WTC11 (cell line): ENCODE data around the gene TMEM196. TPM values are rescaled to one million over a fixed set of nuclear protein-coding genes. Genes with fewer than 3 reads are reported as not detected.

ENCODE experiments used
- ATAC-seq: fragments of 200-7000 bp; cut with Tn5 transposase; 2 replicates; pipeline ENCODE4 v1.10.0; 2021; ENCODE audit warnings: mild to moderate bottlenecking, moderate library complexity
- CTCF ChIA-PET: fragments of 300-600 bp; sonication (Branson Sonifier 250); formaldehyde crosslinking; loops from one replicate; lab custom pipeline; 2021; ENCODE audit warnings: antibody characterized with exemption; lab: Charles Lee
- POLR2A ChIA-PET: fragments of 350-600 bp; sonication (Branson Sonifier 250); formaldehyde crosslinking; loops from one replicate; lab custom pipeline; 2021; ENCODE audit warnings: antibody characterized with exemption; lab: Charles Lee
- DNase-seq: peaks from one replicate; pipeline ENCODE4 v3.0.0; 2021; ENCODE audit warnings: low spot score
- H3K27ac Mint-ChIP-seq: 2 replicates; pipeline ENCODE4 v1.8.0; 2021; ENCODE audit warnings: mixed read lengths
- H3K27me3 Mint-ChIP-seq: 2 replicates; pipeline ENCODE4 v1.8.0; 2021; ENCODE audit warnings: low read depth, mild to moderate bottlenecking, moderate library complexity, mixed read lengths
- H3K36me3 Mint-ChIP-seq: 2 replicates; pipeline ENCODE4 v1.8.0; 2021; ENCODE audit warnings: mixed read lengths
- H3K4me1 Mint-ChIP-seq: 2 replicates; pipeline ENCODE4 v1.8.0; 2022; ENCODE audit warnings: mixed read lengths
- H3K4me3 Mint-ChIP-seq: 2 replicates; pipeline ENCODE4 v1.8.0; 2021; ENCODE audit warnings: mild to moderate bottlenecking, moderate library complexity, mixed read lengths
- H3K9me3 Mint-ChIP-seq: 2 replicates; pipeline ENCODE4 v1.8.0; 2021; ENCODE audit warnings: mixed read lengths
- ATF1 ChIP-seq: sonication (generic); formaldehyde crosslinking; IDR thresholded peaks from 2 replicates; pipeline ENCODE4 v1.8.1; 2023; ENCODE audit warnings: mild to moderate bottlenecking, moderate library complexity, missing genetic modification reagents
- JUN ChIP-seq: sonication (generic); formaldehyde crosslinking; IDR thresholded peaks from 2 replicates; pipeline ENCODE4 v1.8.0; 2023; ENCODE audit warnings: mild to moderate bottlenecking, missing genetic modification reagents
- NR1H2 ChIP-seq: sonication (generic); formaldehyde crosslinking; IDR thresholded peaks from 2 replicates; pipeline ENCODE4 v1.9.0; 2021; ENCODE audit warnings: mild to moderate bottlenecking, moderate library complexity, missing genetic modification reagents
- OVOL2 ChIP-seq: fragments of 250-450 bp; sonication (Bioruptor Pico); IDR thresholded peaks from 2 replicates; pipeline ENCODE4 v1.9.0; 2021; ENCODE audit warnings: mild to moderate bottlenecking, borderline replicate concordance
- SMAD4 ChIP-seq: sonication (generic); formaldehyde crosslinking; IDR thresholded peaks from 2 replicates; pipeline ENCODE4 v1.8.0; 2022; ENCODE audit warnings: mild to moderate bottlenecking, missing genetic modification reagents
- SP1 ChIP-seq: sonication (generic); formaldehyde crosslinking; conservative IDR thresholded peaks from 2 replicates; pipeline ENCODE4 v1.8.1; 2022; ENCODE audit warnings: missing genetic modification reagents
- TCF7 ChIP-seq: sonication (generic); formaldehyde crosslinking; IDR thresholded peaks from 2 replicates; pipeline ENCODE4 v1.8.0; 2022; ENCODE audit warnings: mild to moderate bottlenecking, low read depth, missing genetic modification reagents, moderate library complexity
- TEAD1 ChIP-seq: sonication (generic); formaldehyde crosslinking; IDR thresholded peaks from 2 replicates; pipeline ENCODE4 v1.8.0; 2022; ENCODE audit warnings: mild to moderate bottlenecking, missing genetic modification reagents
- ZBTB21 ChIP-seq: sonication (generic); formaldehyde crosslinking; IDR thresholded peaks from 2 replicates; pipeline ENCODE4 v1.8.1; 2023; ENCODE audit warnings: mild to moderate bottlenecking, missing genetic modification reagents, borderline replicate concordance
- ZNF138 ChIP-seq: sonication (generic); formaldehyde crosslinking; conservative IDR thresholded peaks from 2 replicates; pipeline ENCODE4 v1.8.1; 2022; ENCODE audit warnings: mild to moderate bottlenecking, moderate library complexity, missing genetic modification reagents
- ZNF423 ChIP-seq: fragments of 250-450 bp; sonication (Bioruptor Pico); IDR thresholded peaks from 2 replicates; pipeline ENCODE4 v2.1.2; 2022; ENCODE audit warnings: mild to moderate bottlenecking, moderate library complexity
- ZNF671 ChIP-seq: fragments of 250-450 bp; sonication (Bioruptor Pico); IDR thresholded peaks from 2 replicates; pipeline ENCODE4 v1.8.0; 2021; ENCODE audit warnings: mild to moderate bottlenecking
- total RNA-seq: library from RNA; stranded (reverse); gene quantifications from 3 replicates; pipeline ENCODE4 v1.2.3, GENCODE V29; 2021
- TF ChIP-seq, protein P1 (sequence below): sonication (generic); formaldehyde crosslinking; IDR thresholded peaks from 2 replicates; pipeline ENCODE4 v1.8.1; 2022; ENCODE audit warnings: low read depth, mild to moderate bottlenecking, moderate library complexity, missing genetic modification reagents, borderline replicate concordance
- TF ChIP-seq, protein P2 (sequence below): fragments of 250-450 bp; sonication (Bioruptor Pico); IDR thresholded peaks from 2 replicates; pipeline ENCODE4 v1.9.0; 2021; ENCODE audit warnings: mild to moderate bottlenecking
- TF ChIP-seq, protein P3 (sequence below): sonication (generic); formaldehyde crosslinking; IDR thresholded peaks from 2 replicates; pipeline ENCODE4 v1.8.1; 2022; ENCODE audit warnings: low read depth, missing genetic modification reagents, borderline replicate concordance
- TF ChIP-seq, protein P4 (sequence below): sonication (generic); formaldehyde crosslinking; IDR thresholded peaks from 2 replicates; pipeline ENCODE4 v1.8.1; 2022; ENCODE audit warnings: mild to moderate bottlenecking, moderate library complexity, missing genetic modification reagents
- TF ChIP-seq, protein P5 (sequence below): fragments of 250-450 bp; sonication (Bioruptor Pico); IDR thresholded peaks from 2 replicates; pipeline ENCODE4 v1.9.0; 2021; ENCODE audit warnings: mild to moderate bottlenecking, borderline replicate concordance
- TF ChIP-seq, protein P6 (sequence below): sonication (generic); formaldehyde crosslinking; IDR thresholded peaks from 2 replicates; pipeline ENCODE4 v1.8.0; 2022; ENCODE audit warnings: mild to moderate bottlenecking, missing genetic modification reagents
- TF ChIP-seq, protein P7 (sequence below): fragments of 250-450 bp; sonication (Bioruptor Pico); conservative IDR thresholded peaks from 2 replicates; pipeline ENCODE4 v1.9.0; 2021; ENCODE audit warnings: mild to moderate bottlenecking

Gene TMEM196
- total RNA-seq, 1 experiment from 2014 or later = 0.42 TPM

DNA sequence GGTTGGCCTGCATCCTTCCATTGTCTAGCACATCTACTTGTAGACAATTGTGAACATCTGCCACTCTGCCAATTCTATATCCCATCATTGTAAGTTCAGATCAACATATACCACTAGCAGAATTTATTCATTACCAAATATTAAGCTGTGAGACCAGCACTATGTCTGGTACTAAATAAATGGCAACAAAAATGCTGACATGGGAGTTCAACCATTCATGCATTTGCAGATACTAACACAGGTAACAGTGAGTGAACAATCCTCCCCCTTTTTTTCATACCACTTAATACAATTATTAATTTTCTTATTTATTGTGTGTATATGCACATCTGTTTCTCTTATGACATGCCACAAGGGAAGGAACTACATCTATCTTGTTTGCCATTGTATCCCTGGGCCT lies 76.5 kb downstream of the TMEM196 start (continued):
- TF ChIP-seq, protein P1, sequence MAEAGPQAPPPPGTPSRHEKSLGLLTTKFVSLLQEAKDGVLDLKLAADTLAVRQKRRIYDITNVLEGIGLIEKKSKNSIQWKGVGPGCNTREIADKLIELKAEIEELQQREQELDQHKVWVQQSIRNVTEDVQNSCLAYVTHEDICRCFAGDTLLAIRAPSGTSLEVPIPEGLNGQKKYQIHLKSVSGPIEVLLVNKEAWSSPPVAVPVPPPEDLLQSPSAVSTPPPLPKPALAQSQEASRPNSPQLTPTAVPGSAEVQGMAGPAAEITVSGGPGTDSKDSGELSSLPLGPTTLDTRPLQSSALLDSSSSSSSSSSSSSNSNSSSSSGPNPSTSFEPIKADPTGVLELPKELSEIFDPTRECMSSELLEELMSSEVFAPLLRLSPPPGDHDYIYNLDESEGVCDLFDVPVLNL (CRISPR knock-in tag) = no peak
- TF ChIP-seq, all 79 proteins: peak for 0

DNA sequence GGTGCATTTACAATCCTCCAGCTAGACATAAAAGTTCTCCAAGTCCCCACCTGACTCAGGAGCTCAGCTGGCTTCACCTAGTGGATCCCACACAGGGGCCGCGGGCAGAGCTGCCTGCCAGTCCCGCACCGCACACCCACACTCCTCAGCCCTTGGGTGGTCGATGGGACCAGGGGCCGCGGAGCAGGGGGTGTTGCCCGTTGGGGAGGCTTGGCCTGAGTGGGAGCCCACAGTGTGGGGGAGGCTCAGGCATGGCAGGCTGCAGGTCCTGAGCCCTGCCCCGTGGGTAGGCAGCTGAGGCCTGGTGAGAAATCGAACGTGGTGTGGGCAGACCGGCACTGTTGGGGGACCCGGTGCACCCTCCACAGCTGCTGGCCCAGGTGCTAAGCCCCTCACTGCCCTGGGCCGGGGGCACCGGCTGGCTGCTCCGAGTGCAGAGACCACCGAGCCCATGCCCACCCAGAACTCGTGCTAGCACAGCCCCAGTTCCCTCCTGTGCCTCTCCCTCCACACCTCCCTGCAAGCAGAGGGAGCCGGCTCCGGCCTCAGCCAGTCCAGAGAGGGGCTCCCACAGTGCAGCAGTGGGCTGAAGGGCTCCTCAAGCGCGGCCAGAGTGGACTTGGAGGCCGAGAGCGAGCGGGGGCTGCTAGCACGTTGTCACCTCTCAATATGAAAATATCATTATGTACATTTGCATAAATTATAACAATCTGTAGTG lies 81.1 kb downstream of the TMEM196 start:
- peaks cover 28% of the 10 kb centered on the region for H3K9me3 Mint-ChIP-seq
- TF ChIP-seq, protein P2, sequence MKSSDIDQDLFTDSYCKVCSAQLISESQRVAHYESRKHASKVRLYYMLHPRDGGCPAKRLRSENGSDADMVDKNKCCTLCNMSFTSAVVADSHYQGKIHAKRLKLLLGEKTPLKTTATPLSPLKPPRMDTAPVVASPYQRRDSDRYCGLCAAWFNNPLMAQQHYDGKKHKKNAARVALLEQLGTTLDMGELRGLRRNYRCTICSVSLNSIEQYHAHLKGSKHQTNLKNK = no peak
- TF ChIP-seq NR1H2 = no peak
- no peak for TF ChIP-seq ZBTB21 (CRISPR knock-in tag)
- no peak for TF ChIP-seq ATF1 (CRISPR knock-in tag)
- no peak for TF ChIP-seq TCF7 (CRISPR knock-in tag)
- TF ChIP-seq TEAD1 (CRISPR knock-in tag) = no peak
- TF ChIP-seq SMAD4 (CRISPR knock-in tag) = no peak
- no peak for TF ChIP-seq ZNF671 (CRISPR knock-in tag)
- TF ChIP-seq JUN = no peak
- TF ChIP-seq ZNF138 = no peak
- TF ChIP-seq, protein P1 (CRISPR knock-in tag) = no peak
- no peak for TF ChIP-seq SP1 (CRISPR knock-in tag)
- TF ChIP-seq, all 79 proteins: peak for 0
- POLR2A ChIA-PET = no interaction called here
- H3K4me3 Mint-ChIP-seq = no peak overlapping the region
- no peak overlapping the region for H3K27ac Mint-ChIP-seq
- CTCF ChIA-PET = no interaction called here
- H3K4me1 Mint-ChIP-seq = peaks cover 13% of the 10 kb centered on the region
- DNase-seq (no peak), ATAC-seq (no peak)
- H3K27me3 Mint-ChIP-seq = no peaks in the 10 kb centered on the region; the same call in 1 of the 2 replicates
- H3K36me3 Mint-ChIP-seq = peaks cover 19% of the 10 kb centered on the region

DNA sequence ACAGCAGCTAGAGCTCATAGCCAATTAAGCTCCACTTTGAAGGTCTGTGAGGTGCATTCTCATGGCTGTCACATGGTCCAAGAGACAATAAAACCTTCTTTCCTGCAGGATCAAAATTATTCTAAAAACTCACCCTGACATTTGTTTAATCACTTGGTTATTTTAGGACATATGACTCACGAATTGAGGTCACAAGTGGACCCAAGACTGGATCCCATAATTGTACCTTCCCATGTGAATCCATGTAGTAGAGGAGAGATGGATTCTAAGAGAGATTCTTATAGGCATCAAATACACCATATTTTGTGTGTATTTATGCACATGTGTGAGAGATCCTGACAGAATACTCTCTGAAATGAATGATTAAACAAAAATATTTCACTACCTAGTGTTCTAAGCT lies 82.7 kb downstream of the TMEM196 start:
- Mint-ChIP-seq H3K27me3 (peaks cover 3% of the 10 kb centered on the region; the same call in 1 of the 2 replicates), H3K4me3 (no peak overlapping the region), H3K27ac (no peak overlapping the region), H3K36me3 (peaks cover 18% of the 10 kb centered on the region), H3K9me3 (peaks cover 28% of the 10 kb centered on the region), H3K4me1 (peaks cover 13% of the 10 kb centered on the region)
- no peak for ATAC-seq
- ChIA-PET POLR2A (no interaction called here), CTCF (no interaction called here)
- DNase-seq = no peak
- no peak for TF ChIP-seq ZNF423 (CRISPR knock-in tag)
- TF ChIP-seq, protein P3, sequence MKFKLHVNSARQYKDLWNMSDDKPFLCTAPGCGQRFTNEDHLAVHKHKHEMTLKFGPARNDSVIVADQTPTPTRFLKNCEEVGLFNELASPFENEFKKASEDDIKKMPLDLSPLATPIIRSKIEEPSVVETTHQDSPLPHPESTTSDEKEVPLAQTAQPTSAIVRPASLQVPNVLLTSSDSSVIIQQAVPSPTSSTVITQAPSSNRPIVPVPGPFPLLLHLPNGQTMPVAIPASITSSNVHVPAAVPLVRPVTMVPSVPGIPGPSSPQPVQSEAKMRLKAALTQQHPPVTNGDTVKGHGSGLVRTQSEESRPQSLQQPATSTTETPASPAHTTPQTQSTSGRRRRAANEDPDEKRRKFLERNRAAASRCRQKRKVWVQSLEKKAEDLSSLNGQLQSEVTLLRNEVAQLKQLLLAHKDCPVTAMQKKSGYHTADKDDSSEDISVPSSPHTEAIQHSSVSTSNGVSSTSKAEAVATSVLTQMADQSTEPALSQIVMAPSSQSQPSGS (CRISPR knock-in tag) = no peak
- TF ChIP-seq OVOL2 (CRISPR knock-in tag) = no peak
- TF ChIP-seq ZNF671 (CRISPR knock-in tag) = no peak
- TF ChIP-seq TCF7 (CRISPR knock-in tag) = no peak
- TF ChIP-seq, protein P4, sequence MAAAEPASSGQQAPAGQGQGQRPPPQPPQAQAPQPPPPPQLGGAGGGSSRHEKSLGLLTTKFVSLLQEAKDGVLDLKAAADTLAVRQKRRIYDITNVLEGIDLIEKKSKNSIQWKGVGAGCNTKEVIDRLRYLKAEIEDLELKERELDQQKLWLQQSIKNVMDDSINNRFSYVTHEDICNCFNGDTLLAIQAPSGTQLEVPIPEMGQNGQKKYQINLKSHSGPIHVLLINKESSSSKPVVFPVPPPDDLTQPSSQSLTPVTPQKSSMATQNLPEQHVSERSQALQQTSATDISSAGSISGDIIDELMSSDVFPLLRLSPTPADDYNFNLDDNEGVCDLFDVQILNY = no peak
- TF ChIP-seq, protein P5, sequence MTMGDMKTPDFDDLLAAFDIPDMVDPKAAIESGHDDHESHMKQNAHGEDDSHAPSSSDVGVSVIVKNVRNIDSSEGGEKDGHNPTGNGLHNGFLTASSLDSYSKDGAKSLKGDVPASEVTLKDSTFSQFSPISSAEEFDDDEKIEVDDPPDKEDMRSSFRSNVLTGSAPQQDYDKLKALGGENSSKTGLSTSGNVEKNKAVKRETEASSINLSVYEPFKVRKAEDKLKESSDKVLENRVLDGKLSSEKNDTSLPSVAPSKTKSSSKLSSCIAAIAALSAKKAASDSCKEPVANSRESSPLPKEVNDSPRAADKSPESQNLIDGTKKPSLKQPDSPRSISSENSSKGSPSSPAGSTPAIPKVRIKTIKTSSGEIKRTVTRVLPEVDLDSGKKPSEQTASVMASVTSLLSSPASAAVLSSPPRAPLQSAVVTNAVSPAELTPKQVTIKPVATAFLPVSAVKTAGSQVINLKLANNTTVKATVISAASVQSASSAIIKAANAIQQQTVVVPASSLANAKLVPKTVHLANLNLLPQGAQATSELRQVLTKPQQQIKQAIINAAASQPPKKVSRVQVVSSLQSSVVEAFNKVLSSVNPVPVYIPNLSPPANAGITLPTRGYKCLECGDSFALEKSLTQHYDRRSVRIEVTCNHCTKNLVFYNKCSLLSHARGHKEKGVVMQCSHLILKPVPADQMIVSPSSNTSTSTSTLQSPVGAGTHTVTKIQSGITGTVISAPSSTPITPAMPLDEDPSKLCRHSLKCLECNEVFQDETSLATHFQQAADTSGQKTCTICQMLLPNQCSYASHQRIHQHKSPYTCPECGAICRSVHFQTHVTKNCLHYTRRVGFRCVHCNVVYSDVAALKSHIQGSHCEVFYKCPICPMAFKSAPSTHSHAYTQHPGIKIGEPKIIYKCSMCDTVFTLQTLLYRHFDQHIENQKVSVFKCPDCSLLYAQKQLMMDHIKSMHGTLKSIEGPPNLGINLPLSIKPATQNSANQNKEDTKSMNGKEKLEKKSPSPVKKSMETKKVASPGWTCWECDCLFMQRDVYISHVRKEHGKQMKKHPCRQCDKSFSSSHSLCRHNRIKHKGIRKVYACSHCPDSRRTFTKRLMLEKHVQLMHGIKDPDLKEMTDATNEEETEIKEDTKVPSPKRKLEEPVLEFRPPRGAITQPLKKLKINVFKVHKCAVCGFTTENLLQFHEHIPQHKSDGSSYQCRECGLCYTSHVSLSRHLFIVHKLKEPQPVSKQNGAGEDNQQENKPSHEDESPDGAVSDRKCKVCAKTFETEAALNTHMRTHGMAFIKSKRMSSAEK = no peak
- TF ChIP-seq, protein P6, sequence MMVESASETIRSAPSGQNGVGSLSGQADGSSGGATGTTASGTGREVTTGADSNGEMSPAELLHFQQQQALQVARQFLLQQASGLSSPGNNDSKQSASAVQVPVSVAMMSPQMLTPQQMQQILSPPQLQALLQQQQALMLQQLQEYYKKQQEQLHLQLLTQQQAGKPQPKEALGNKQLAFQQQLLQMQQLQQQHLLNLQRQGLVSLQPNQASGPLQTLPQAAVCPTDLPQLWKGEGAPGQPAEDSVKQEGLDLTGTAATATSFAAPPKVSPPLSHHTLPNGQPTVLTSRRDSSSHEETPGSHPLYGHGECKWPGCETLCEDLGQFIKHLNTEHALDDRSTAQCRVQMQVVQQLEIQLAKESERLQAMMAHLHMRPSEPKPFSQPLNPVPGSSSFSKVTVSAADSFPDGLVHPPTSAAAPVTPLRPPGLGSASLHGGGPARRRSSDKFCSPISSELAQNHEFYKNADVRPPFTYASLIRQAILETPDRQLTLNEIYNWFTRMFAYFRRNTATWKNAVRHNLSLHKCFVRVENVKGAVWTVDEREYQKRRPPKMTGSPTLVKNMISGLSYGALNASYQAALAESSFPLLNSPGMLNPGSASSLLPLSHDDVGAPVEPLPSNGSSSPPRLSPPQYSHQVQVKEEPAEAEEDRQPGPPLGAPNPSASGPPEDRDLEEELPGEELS = no peak
- TF ChIP-seq, protein P7, sequence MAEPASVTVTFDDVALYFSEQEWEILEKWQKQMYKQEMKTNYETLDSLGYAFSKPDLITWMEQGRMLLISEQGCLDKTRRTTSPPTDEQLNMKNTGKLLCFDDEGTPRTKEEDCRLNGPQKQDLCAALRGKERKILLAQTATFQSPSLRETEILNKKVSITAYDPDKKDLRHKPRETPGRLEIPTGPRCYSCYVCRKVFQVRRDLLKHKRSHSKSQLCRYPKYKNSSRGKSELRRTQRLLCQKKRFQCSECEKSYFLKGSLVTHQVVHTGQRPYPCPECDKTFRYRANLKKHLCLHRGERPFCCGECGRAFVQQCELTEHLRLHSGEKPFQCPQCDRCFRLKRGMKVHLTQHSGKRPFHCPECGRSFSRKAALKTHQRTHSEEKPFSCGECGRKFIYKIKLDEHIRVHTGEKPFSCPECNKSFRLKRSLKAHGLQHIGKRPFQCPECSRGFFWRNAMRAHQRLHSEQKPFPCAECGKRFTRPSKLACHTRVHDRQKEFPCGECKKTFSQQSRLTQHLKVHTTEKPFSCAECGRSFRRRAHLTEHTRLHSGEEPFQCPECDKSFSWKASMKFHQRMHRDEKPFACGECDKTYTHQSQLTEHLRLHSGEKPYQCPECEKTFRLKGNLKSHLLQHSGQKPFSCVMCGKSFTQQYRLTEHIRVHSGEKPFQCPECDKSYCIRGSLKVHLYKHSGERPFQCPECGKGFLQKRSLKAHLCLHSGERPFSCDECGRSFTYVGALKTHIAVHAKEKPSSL (CRISPR knock-in tag) = no peak
